ENCODE measurements around the gene SRGAP1. TPM values are rescaled to one million over a fixed set of nuclear protein-coding genes. Genes with fewer than 3 reads are reported as not detected.
"Not testable (repeated sequence)": the region's sequence is repeated elsewhere in the genome, so short reads cannot be mapped to it uniquely, and the experiment has no call there.

Gene SRGAP1
- total and polyA plus RNA-seq, 8 donors: 0.70 to 37.9 (median 9.8) TPM

DNA sequence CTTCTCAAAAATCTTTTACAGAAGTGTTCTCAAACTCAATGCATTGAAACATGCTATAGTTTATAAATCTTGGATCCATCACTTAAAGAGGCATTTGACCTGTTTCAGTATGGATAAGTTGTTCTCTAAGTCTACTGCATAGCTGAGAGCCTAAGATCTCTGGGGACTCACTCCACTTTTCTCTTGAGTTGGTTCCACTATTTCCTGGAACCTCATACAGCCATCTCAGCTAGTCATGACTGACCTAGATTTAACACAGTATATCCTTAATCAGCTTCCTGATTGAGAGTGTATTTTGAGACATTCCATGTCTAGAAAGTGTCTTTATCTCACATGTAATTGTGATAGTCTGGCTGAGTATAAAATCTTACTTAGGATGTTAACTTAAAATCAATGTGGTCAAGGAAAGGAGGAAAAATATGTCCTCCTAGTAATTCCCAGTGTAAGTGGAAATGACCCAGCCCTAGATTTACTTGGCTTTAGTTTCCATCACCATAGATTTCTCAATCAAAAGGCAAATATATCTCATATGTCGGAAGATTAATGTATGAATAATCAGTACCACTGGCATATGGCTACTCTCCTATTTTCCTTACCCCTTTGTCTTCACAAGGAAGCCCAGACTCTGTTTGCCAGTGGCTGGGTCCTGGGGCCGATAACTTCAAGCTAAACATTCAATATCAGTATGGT, 315.7 kb downstream of the SRGAP1 start:
- WGBS, 5 donors: 55 to 79% (median 73%) methylated on average over 2 of the region's 2 CpGs
- no peaks in the 10 kb centered on the region for H3K27me3 ChIP-seq
- DNase-seq: no peak
- H3K4me3 ChIP-seq: no peak overlapping the region
- intact Hi-C loops (cut with DNase I; ENCODE audit: low total_unique reads): no loop called here
- H3K27ac ChIP-seq: no peak overlapping the region
- no peaks in the 10 kb centered on the region for H3K4me1 ChIP-seq
- no peaks in the 10 kb centered on the region for H3K9me3 ChIP-seq
- no peaks in the 10 kb centered on the region for H3K36me3 ChIP-seq
- TF ChIP-seq POLR2AphosphoS5 (IDR thresholded peaks at IDR 0.05): no peak
- no peak for TF ChIP-seq EP300 (IDR thresholded peaks at IDR 0.05)
- no peak for TF ChIP-seq CTCF (IDR thresholded peaks at IDR 0.05)
- TF ChIP-seq POLR2A (IDR thresholded peaks at IDR 0.05): no peak

DNA sequence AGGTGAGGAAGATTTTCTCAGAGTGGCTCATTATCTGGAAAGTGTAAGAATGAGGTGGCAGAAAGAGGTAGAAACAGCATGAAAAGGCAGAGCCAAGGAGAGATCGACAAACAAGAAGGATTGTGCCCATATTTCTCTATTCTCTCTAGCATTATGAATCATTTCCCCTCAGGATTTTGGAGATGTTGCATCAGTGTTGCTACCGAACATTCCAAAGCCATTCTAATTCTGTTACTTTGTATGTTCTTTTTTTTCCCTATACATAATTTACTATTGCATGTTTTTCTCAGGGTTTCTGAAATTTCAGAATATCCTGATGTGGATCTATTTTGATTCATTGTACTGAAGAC, 316.2 kb downstream of the SRGAP1 start:
- Histone ChIP-seq H3K4me1 (no peaks in the 10 kb centered on the region), H3K27ac (no peak overlapping the region), H3K4me3 (no peak overlapping the region), H3K36me3 (no peaks in the 10 kb centered on the region), H3K27me3 (no peaks in the 10 kb centered on the region), H3K9me3 (no peaks in the 10 kb centered on the region)
- intact Hi-C loops (cut with DNase I; ENCODE audit: low total_unique reads): no loop called here
- TF ChIP-seq CTCF (IDR thresholded peaks at IDR 0.05) (no peak), POLR2A (IDR thresholded peaks at IDR 0.05) (no peak), EP300 (IDR thresholded peaks at IDR 0.05) (no peak), POLR2AphosphoS5 (IDR thresholded peaks at IDR 0.05) (no peak)
- no peak for DNase-seq
- WGBS, 5 donors: 83 to 91% (median 88%) methylated on average over 2 of the region's 2 CpGs

DNA sequence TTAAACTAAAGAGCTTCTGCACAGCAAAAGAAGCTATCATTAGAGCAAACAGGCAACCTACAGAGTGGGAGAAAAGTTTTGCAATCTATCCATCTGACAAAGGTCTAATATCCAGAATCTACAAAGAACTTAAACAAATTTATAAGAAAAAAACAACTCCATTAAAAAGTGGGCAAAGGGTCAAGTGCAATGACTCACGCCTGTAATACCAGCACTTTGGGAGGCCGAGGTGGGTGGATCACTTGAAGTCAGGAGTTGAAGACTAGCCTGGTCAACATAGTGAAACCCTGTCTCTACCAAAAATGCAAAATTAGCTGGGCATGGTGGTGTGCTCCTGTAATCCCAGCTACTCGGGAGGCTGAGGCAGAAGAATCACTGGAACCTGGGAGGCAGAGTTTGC, 322.1 kb downstream of the SRGAP1 start:
- WGBS, 5 donors: 79 to 89% (median 82%) methylated on average over 3 of the region's 3 CpGs
- intact Hi-C loops (cut with DNase I; ENCODE audit: low total_unique reads); H3K27ac ChIP-seq; H3K4me3 ChIP-seq; DNase-seq; H3K36me3 ChIP-seq; H3K27me3 ChIP-seq; H3K4me1 ChIP-seq; H3K9me3 ChIP-seq: not testable (repeated sequence)

GRCh38 chr12:64167041-64167440, 322.5 kb downstream of the SRGAP1 start:
- WGBS, 5 donors: 80 to 95% (median 88%) methylated on average over 1 of the region's 1 CpG
- not testable (repeated sequence) for DNase-seq

GRCh38 chr12:64170024-64170423, 325.5 kb downstream of the SRGAP1 start:
- Histone ChIP-seq H3K36me3 (no peaks in the 10 kb centered on the region), H3K4me1 (no peaks in the 10 kb centered on the region), H3K27ac (no peak overlapping the region), H3K4me3 (no peak overlapping the region), H3K9me3 (peaks cover 0 to 5% (median 2%) of the 10 kb centered on the region in 4 donors), H3K27me3 (no peaks in the 10 kb centered on the region)
- no peak for DNase-seq
- no peak for TF ChIP-seq POLR2A (IDR thresholded peaks at IDR 0.05)
- no peak for TF ChIP-seq EP300 (IDR thresholded peaks at IDR 0.05)
- TF ChIP-seq POLR2AphosphoS5 (IDR thresholded peaks at IDR 0.05): no peak
- no peak for TF ChIP-seq CTCF (IDR thresholded peaks at IDR 0.05)
- intact Hi-C loops (cut with DNase I; ENCODE audit: low total_unique reads): no loop called here
- WGBS, 5 donors: 53 to 67% (median 66%) methylated on average over 3 of the region's 3 CpGs

More at GRCh38 chr12:64167041-64167440, 322.5 kb downstream of the SRGAP1 start:
- H3K27ac ChIP-seq; H3K36me3 ChIP-seq; intact Hi-C loops (cut with DNase I; ENCODE audit: low total_unique reads); H3K9me3 ChIP-seq; H3K4me1 ChIP-seq; H3K27me3 ChIP-seq; H3K4me3 ChIP-seq: not testable (repeated sequence)

All from stomach (tissue), 9 donors.